Measurements from ENCODE around the gene GTF3C1. TPM values are rescaled to one million over a fixed set of nuclear protein-coding genes. Genes with fewer than 3 reads are reported as not detected.

Gene GTF3C1
- total RNA-seq, 2 donors from 2014 or later, result 51.9 to 83.2 TPM

DNA sequence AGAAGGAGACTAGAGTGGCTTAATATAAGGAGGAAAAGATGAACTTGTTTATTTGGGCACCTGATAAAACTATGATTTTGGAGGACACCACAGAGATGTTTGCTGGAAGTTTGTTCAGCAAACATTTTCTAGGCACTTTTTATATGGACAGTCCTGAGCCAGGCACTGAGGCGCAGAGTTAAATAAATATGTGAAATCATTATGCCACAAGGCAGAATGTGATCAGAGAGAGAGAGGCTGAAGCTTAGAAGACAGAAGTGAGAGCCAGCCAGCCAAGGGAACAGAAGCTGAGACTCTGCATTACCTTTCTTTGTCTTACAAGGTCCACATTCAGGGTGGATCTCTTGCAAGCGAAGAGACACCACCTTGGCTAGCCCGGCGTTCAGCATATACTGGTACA lies 21.4 kb downstream of the GTF3C1 start:
- H3K4me3 ChIP-seq, result no peak overlapping the region
- DNase-seq (ENCODE audit: low spot score), result no peak
- ATAC-seq (ENCODE audit: insufficient number of reproducible peaks, low FRiP score, low read depth), result no peak
- no peak overlapping the region for H3K27ac ChIP-seq
- H3K27me3 ChIP-seq (replicated peaks; ENCODE audit: insufficient read depth), result no peaks in the 10 kb centered on the region
- no peaks in the 10 kb centered on the region for H3K4me1 ChIP-seq (ENCODE audit: control insufficient read depth in 1 of 2, low read depth in 2 of 2)
- H3K9me3 ChIP-seq, result no peaks in the 10 kb centered on the region
- TF ChIP-seq, protein P1, sequence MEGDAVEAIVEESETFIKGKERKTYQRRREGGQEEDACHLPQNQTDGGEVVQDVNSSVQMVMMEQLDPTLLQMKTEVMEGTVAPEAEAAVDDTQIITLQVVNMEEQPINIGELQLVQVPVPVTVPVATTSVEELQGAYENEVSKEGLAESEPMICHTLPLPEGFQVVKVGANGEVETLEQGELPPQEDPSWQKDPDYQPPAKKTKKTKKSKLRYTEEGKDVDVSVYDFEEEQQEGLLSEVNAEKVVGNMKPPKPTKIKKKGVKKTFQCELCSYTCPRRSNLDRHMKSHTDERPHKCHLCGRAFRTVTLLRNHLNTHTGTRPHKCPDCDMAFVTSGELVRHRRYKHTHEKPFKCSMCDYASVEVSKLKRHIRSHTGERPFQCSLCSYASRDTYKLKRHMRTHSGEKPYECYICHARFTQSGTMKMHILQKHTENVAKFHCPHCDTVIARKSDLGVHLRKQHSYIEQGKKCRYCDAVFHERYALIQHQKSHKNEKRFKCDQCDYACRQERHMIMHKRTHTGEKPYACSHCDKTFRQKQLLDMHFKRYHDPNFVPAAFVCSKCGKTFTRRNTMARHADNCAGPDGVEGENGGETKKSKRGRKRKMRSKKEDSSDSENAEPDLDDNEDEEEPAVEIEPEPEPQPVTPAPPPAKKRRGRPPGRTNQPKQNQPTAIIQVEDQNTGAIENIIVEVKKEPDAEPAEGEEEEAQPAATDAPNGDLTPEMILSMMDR (IDR thresholded peaks at IDR 0.05), result no peak
- H3K36me3 ChIP-seq, result peaks cover 68% of the 10 kb centered on the region

GRCh38 chr16:27526180-27526579 lies 23.5 kb downstream of the GTF3C1 start:
- peaks cover 50% of the 10 kb centered on the region for H3K36me3 ChIP-seq
- DNase-seq (ENCODE audit: low spot score), result no peak
- H3K27me3 ChIP-seq (replicated peaks; ENCODE audit: insufficient read depth), result no peaks in the 10 kb centered on the region
- no peak for ATAC-seq (ENCODE audit: insufficient number of reproducible peaks, low FRiP score, low read depth)
- TF ChIP-seq, protein P1 (IDR thresholded peaks at IDR 0.05), result no peak
- peaks cover 3 to 5% of the 10 kb centered on the region in 2 donors for H3K4me1 ChIP-seq (ENCODE audit: control insufficient read depth in 1 of 2, low read depth in 2 of 2)
- no peak overlapping the region for H3K27ac ChIP-seq
- no peak overlapping the region for H3K4me3 ChIP-seq
- H3K9me3 ChIP-seq, result no peaks in the 10 kb centered on the region

DNA sequence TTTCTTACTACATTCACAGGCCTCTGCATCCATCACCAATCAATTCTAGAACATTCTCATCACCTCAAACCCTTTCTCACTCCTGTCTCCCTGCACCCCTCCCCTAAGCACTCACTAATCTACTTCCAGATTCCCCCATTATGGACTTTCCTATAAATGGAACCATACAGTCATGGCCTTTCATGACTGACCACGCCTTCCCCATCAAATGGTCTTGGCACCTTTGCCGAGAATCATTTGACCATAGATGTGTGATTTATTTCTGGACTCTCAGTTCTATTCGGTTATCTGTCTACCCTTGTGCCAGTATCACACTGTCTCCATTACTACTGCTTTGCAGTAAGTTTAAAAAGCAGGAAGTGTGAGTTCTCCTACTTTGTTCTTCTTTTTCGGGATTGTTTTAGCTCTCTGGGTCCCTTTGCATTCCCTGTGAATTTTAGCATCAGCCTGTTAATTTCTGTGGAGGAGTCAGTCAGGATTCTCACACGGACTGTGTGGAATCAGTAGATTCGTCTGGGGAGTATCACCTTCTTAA lies 27.5 kb downstream of the GTF3C1 start:
- TF ChIP-seq, protein P1 (IDR thresholded peaks at IDR 0.05), result no peak
- peaks cover 24% of the 10 kb centered on the region for H3K36me3 ChIP-seq
- no peak for ATAC-seq (ENCODE audit: insufficient number of reproducible peaks, low FRiP score, low read depth)

DNA sequence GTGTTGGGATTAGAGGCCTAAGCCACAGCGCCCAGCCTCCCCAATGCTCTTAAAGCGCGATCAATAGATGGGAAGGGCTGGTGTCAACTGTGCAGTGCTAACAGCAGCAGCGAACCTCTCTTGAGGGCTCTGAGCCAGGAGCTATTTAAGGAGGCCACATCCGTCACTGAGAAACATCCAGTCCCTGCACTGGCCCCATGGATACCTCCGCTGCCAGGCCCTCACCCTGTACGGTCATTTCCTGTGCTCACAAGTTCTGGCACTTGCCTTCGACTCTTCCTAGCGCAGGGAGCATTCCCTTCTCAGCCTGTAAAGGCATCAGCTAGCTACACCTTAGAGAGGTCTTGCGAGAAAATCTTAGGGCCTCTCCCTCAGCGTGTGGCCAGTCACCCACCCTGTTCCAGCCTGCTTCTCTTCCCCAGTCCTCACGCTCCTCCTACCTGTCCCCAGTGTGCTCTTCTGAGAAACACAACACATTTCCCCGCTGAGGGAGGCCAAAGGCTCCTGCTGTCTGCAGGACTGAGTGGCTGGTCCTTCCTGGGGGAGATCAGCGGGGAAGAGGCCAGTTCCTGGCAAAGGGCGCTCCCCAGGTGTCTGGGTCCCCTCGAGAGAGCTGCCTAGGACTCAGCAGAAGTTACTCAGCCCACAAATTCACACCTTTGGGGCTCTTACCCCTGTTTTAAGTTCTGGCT lies 28.6 kb downstream of the GTF3C1 start:
- H3K4me3 ChIP-seq, result peak overlapping the region; percentile 11
- peak overlapping the region; percentile 61 to 76 for H3K27ac ChIP-seq
- peaks cover 15% of the 10 kb centered on the region for H3K36me3 ChIP-seq
- peak; percentile 79 for ATAC-seq (ENCODE audit: insufficient number of reproducible peaks, low FRiP score, low read depth)
- H3K9me3 ChIP-seq, result no peaks in the 10 kb centered on the region
- DNase-seq (ENCODE audit: low spot score), result peak; percentile 29
- TF ChIP-seq, protein P1 (IDR thresholded peaks at IDR 0.05), result no peak
- peaks cover 4 to 14% of the 10 kb centered on the region in 2 donors for H3K4me1 ChIP-seq (ENCODE audit: control insufficient read depth in 1 of 2, low read depth in 2 of 2)
- H3K27me3 ChIP-seq (replicated peaks; ENCODE audit: insufficient read depth), result no peaks in the 10 kb centered on the region

More for the DNA sequence above, 27.5 kb downstream of the GTF3C1 start:
- Histone ChIP-seq H3K27ac (no peak overlapping the region), H3K9me3 (no peaks in the 10 kb centered on the region), H3K27me3 (replicated peaks; ENCODE audit: insufficient read depth) (no peaks in the 10 kb centered on the region), H3K4me1 (ENCODE audit: control insufficient read depth in 1 of 2, low read depth in 2 of 2) (peaks cover 4 to 14% of the 10 kb centered on the region in 2 donors), H3K4me3 (no peak overlapping the region)
- no peak for DNase-seq (ENCODE audit: low spot score)

DNA sequence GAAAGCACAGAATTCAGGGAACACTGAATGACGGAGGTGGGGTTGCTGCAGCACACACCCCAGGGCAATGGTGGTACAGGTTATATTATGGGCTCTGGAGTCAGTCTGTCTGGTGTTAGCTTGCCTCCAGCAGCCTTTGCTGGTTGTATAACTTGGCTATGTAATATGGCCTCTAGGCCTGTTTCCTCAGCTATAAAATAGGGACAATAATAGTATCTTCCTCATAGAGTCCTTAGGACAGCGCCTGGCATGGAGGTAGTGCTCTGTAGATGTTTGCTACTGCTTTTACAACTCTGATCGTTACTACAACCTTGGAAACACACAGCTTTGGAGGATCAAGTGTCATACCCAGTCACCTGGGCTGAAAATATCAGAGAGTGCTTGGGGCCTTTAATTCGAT lies 31.5 kb downstream of the GTF3C1 start:
- ATAC-seq (ENCODE audit: insufficient number of reproducible peaks, low FRiP score, low read depth) (no peak), DNase-seq (ENCODE audit: low spot score) (no peak)
- no peaks in the 10 kb centered on the region for H3K9me3 ChIP-seq
- H3K27me3 ChIP-seq (replicated peaks; ENCODE audit: insufficient read depth), result no peaks in the 10 kb centered on the region
- no peak overlapping the region for H3K27ac ChIP-seq
- no peak overlapping the region for H3K4me3 ChIP-seq
- no peaks in the 10 kb centered on the region for H3K36me3 ChIP-seq
- TF ChIP-seq, protein P1 (IDR thresholded peaks at IDR 0.05), result no peak
- H3K4me1 ChIP-seq (ENCODE audit: control insufficient read depth in 1 of 2, low read depth in 2 of 2), result peaks cover 4 to 14% of the 10 kb centered on the region in 2 donors

All from thoracic aorta (tissue), 2 donors.